B cell (primary cell): ENCODE measurements around the gene FBLN2. TPM values are rescaled to one million over a fixed set of nuclear protein-coding genes. Genes with fewer than 3 reads are reported as not detected.

Experiments used
- ATAC-seq: fragments of 200-7000 bp; cut with Tn5 transposase; one replicate; pipeline ENCODE4 v1.10.0; 2021; ENCODE audit warnings: low read depth, mild to moderate bottlenecking, moderate number of reproducible peaks, moderate library complexity
- CTCF ChIA-PET: fragments of 350-600 bp; sonication (Branson Sonifier 250); formaldehyde crosslinking; loops from one replicate; lab custom pipeline; 2021; ENCODE audit warnings: antibody characterized with exemption, inconsistent platforms; lab: Charles Lee
- POLR2A ChIA-PET: fragments of 350-600 bp; sonication (Branson Sonifier 250); formaldehyde crosslinking; loops from one replicate; lab custom pipeline; 2021; ENCODE audit warnings: antibody characterized with exemption; lab: Charles Lee
- DNase-seq: peaks from one replicate; pipeline ENCODE4 v3.0.0; 2013
- H2AFZ ChIP-seq: 2 replicates; pipeline ENCODE4 v1.6.1; 2012; ENCODE audit warnings: mild to moderate bottlenecking, low read depth, low read length; ENCODE audit not compliant: insufficient read depth, poor library complexity, severe bottlenecking
- H3K27ac ChIP-seq, 2 donors: 1 replicate in 1 of 2; 2 replicates in 1 of 2; pipeline ENCODE4 v1.5.1; 2012 to 2013; ENCODE audit warnings: low read length in 2 of 2, mild to moderate bottlenecking in 2 of 2, moderate library complexity in 1 of 2
- H3K27me3 ChIP-seq, 4 experiments: fragments of 200-600 bp in 1 of 4; sonication (generic) in 1 of 4; replicated peaks in 1 of 4; 1 replicate in 2 of 4; 2 replicates in 2 of 4; pipeline versions ENCODE4 v1.6.1 to v1.7.0; 2013 to 2016; ENCODE audit warnings: low read length in 3 of 4, mild to moderate bottlenecking in 2 of 4, mixed read lengths in 1 of 4, moderate library complexity in 1 of 4; ENCODE audit not compliant: insufficient read depth in 4 of 4, control insufficient read depth in 3 of 4; ENCODE audit errors: control extremely low read depth in 1 of 4
- H3K36me3 ChIP-seq, 2 experiments: replicated peaks in 1 of 2; 1 replicate in 1 of 2; 2 replicates in 1 of 2; pipeline versions ENCODE4 v1.6.1 to v1.7.1; 2013; ENCODE audit warnings: low read length in 1 of 2; ENCODE audit not compliant: insufficient read depth in 2 of 2, control insufficient read depth in 1 of 2; ENCODE audit errors: control extremely low read depth in 1 of 2, extremely low read depth in 1 of 2
- H3K4me1 ChIP-seq, 2 donors: fragments of 200-600 bp in 1 of 2; sonication (generic) in 1 of 2; 1 replicate in 1 of 2; 2 replicates in 1 of 2; pipeline versions ENCODE4 v1.5.1 to v1.6.1; 2013 to 2017; ENCODE audit warnings: low read length in 2 of 2; ENCODE audit not compliant: control insufficient read depth in 2 of 2, insufficient read depth in 2 of 2
- H3K4me2 ChIP-seq: replicated peaks from 2 replicates; pipeline ENCODE3; 2012; ENCODE audit warnings: mild to moderate bottlenecking, low read depth, low read length; ENCODE audit not compliant: poor library complexity, severe bottlenecking
- H3K4me3 ChIP-seq, 5 experiments: fragments of 200-600 bp in 1 of 5; sonication (generic) in 1 of 5; 1 replicate in 3 of 5; 2 replicates in 2 of 5; pipeline versions ENCODE4 v1.5.1 to v1.7.0; 2011 to 2016; ENCODE audit warnings: low read length in 4 of 5, mild to moderate bottlenecking in 4 of 5, low read depth in 2 of 5, control low read depth in 1 of 5, moderate library complexity in 1 of 5; ENCODE audit not compliant: insufficient read depth in 1 of 5; ENCODE audit errors: control extremely low read depth in 1 of 5, extremely low read depth in 1 of 5
- H3K79me2 ChIP-seq: fragments of 200-600 bp; sonication (generic); one replicate; pipeline ENCODE4 v1.6.0; 2016; ENCODE audit warnings: low read length; ENCODE audit not compliant: control insufficient read depth, insufficient read depth
- H3K9ac ChIP-seq: fragments of 200-600 bp; sonication (generic); 2 replicates; pipeline ENCODE4 v1.6.1; 2017; ENCODE audit warnings: mild to moderate bottlenecking, low read length, moderate library complexity
- H3K9me3 ChIP-seq, 3 donors: one replicate each; pipeline versions ENCODE4 v1.6.1 to v1.7.1; 2013; ENCODE audit warnings: low read length in 2 of 3; ENCODE audit not compliant: control insufficient read depth in 2 of 3, insufficient read depth in 1 of 3; ENCODE audit errors: control extremely low read depth in 1 of 3
- H4K20me1 ChIP-seq: 2 replicates; pipeline ENCODE4 v1.6.0; 2012; ENCODE audit warnings: mild to moderate bottlenecking, low read length; ENCODE audit not compliant: insufficient read depth, control insufficient read depth, poor library complexity, severe bottlenecking
- H3K27ac Mint-ChIP-seq: one replicate; pipeline ENCODE4 v1.8.0; 2021; ENCODE audit warnings: mixed read lengths
- H3K27me3 Mint-ChIP-seq: one replicate; pipeline ENCODE4 v1.8.0; 2021; ENCODE audit warnings: mixed read lengths
- H3K4me1 Mint-ChIP-seq: one replicate; pipeline ENCODE4 v1.8.0; 2021; ENCODE audit warnings: mixed read lengths
- H3K4me3 Mint-ChIP-seq: one replicate; pipeline ENCODE4 v1.8.0; 2021; ENCODE audit warnings: mixed read lengths
- H3K9me3 Mint-ChIP-seq: one replicate; pipeline ENCODE4 v1.8.0; 2022; ENCODE audit warnings: mixed read lengths; ENCODE audit not compliant: insufficient read depth
- CTCF ChIP-seq: fragments of 200-600 bp; IDR thresholded peaks from one replicate; pipeline ENCODE4 v1.8.0; 2022; ENCODE audit warnings: antibody characterized with exemption, mild to moderate bottlenecking
- EZH2 ChIP-seq: IDR thresholded peaks from 2 replicates; pipeline ENCODE4 v1.6.1; 2012; ENCODE audit warnings: borderline replicate concordance, low read depth, mild to moderate bottlenecking, moderate library complexity, low read length; ENCODE audit not compliant: insufficient read depth, poor library complexity, severe bottlenecking
- WGBS: methylation state at CpG from one replicate; pipeline ENCODE4 v1.1.5; 2013; ENCODE audit warnings: missing lambda C conversion rate; ENCODE audit not compliant: insufficient coverage; 5-methylcytosine and 5-hydroxymethylcytosine counted together
- intact Hi-C: fragments of 100-400 bp; cut with micrococcal nuclease; formaldehyde crosslinking; loops from one replicate; pipeline ENCODE4 v1.10.0; 2022
- polyA plus RNA-seq: library from polyadenylated mRNA; depleted of rRNA; stranded (reverse); fragments of >200 nt; gene quantifications from 2 replicates; pipeline ENCODE4 v1.2.3, GENCODE V29; 2012
- total RNA-seq, 2 donors: library from RNA; stranded (reverse); fragments of 120-200 nt in 1 of 2; gene quantifications; 1 replicate in 1 of 2; 2 replicates in 1 of 2; pipeline versions ENCODE4 v1.2.3 to v1.2.4, GENCODE V29; 2013 to 2022

The FBLN2 gene
- total and polyA plus RNA-seq, 2 donors (not counting 1 experiment from before 2014, with no cell fraction given): 3.6 to 8.2 TPM

DNA sequence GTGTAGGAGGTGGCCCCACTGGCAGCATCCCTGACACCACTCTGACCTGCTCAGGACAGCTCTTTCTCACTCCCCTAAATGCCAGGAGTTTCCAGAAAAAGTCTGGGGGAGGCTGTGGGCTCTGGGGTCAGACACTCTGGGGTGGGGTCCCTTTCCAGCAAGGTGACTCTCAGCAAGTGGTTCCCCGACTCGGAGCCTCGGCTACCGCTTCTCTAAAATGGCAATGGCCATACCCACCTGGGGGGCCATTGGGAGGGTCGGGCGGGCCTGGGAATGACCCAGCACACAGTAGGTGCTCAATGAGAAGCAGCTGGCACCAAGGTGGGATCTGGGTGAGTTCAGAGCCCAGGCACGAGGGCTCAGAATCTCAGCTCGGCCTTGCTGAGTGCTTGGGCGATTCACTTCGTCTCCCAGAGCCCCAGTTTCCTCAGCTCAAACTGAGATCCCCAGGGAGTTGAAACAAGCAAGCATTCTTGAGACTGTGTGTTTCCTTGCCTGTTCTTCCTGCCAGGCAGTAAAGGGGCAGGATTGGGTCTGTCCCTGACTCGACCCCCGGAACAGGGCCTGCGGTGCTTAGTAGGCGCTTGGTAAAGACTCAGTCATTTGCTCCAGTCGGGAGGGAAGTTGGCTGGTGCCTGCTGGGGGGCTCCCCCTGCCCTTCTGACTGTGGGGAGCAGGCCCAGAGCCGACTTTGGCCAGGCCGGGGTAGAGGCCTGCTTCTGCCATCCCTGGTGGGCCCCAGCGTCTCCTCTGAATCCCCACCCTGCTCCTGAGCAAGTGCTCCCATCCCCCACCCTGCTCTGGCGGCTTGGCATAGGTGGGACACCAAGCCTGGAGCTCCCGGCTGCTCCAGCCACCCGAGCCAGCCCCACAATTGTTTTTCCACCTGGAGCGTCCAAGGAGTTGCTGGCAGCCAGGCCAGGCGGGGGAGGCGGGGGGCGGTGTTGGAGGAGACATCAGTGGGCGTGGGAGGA is 32.9 kb upstream of the FBLN2 start:
- no peaks in the 10 kb centered on the region for H3K4me1 Mint-ChIP-seq
- ChIA-PET POLR2A (no interaction called here), CTCF (interaction anchor here (1.1 kb wide), 1 partner anchor 132 kb away, joined by 3 read pairs; no protein-coding TSS in a partner anchor)
- no peak overlapping the region for H2AFZ ChIP-seq
- intact Hi-C loops: no loop called here
- H3K4me3 Mint-ChIP-seq: no peak overlapping the region
- no peaks in the 10 kb centered on the region for H3K4me1 ChIP-seq
- no peak overlapping the region for H3K4me3 ChIP-seq
- peaks cover 0 to 6% (median 0%) of the 10 kb centered on the region in 3 donors for H3K9me3 ChIP-seq
- peaks cover 5% of the 10 kb centered on the region for H3K27me3 Mint-ChIP-seq
- no peak for TF ChIP-seq EZH2
- TF ChIP-seq CTCF: no peak
- no peak overlapping the region for H3K9ac ChIP-seq
- H3K36me3 ChIP-seq: no peaks in the 10 kb centered on the region
- no peaks in the 10 kb centered on the region for H3K9me3 Mint-ChIP-seq
- DNase-seq: no peak
- no peak overlapping the region for H3K27ac ChIP-seq
- H3K27me3 ChIP-seq: peaks cover 0 to 3% (median 0%) of the 10 kb centered on the region in 4 experiments
- H3K4me2 ChIP-seq: no peak overlapping the region
- H4K20me1 ChIP-seq: no peaks in the 10 kb centered on the region
- H3K27ac Mint-ChIP-seq: no peak overlapping the region
- no peak for ATAC-seq
- H3K79me2 ChIP-seq: no peaks in the 10 kb centered on the region
- WGBS: 81% methylated on average over 23 of the region's 26 CpGs

GRCh38 chr3:13516760-13517135 is 32.2 kb upstream of the FBLN2 start:
- Mint-ChIP-seq H3K4me1 (no peaks in the 10 kb centered on the region), H3K9me3 (peaks cover 1% of the 10 kb centered on the region), H3K27ac (no peak overlapping the region), H3K4me3 (no peak overlapping the region), H3K27me3 (peaks cover 5% of the 10 kb centered on the region)
- Histone ChIP-seq H3K4me1 (no peaks in the 10 kb centered on the region), H3K36me3 (no peaks in the 10 kb centered on the region), H3K27me3 (peaks cover 0 to 3% (median 0%) of the 10 kb centered on the region in 4 experiments), H3K9ac (no peak overlapping the region), H3K79me2 (no peaks in the 10 kb centered on the region), H3K4me2 (no peak overlapping the region), H3K27ac (no peak overlapping the region), H3K4me3 (no peak overlapping the region), H4K20me1 (no peaks in the 10 kb centered on the region), H3K9me3 (peaks cover 0 to 6% (median 0%) of the 10 kb centered on the region in 3 donors), H2AFZ (no peak overlapping the region)
- DNase-seq: no peak
- POLR2A ChIA-PET: no interaction called here
- CTCF ChIA-PET: no interaction called here
- no peak for TF ChIP-seq EZH2
- TF ChIP-seq CTCF: no peak
- intact Hi-C loops: no loop called here
- no peak for ATAC-seq
- WGBS: 97% methylated on average over 5 of the region's 9 CpGs
